Erythroblast (primary cell): ENCODE data around the gene CYS1.

Experiments
- DNase-seq, 2 experiments: peaks; one replicate each; lab custom pipeline; 2025; lab: John Stamatoyannopoulos, UW
- GATA1 ChIP-seq: IDR thresholded peaks from 2 replicates; pipeline ENCODE4 v1.6.1; 2011; ENCODE audit warnings: low read depth, mild to moderate bottlenecking, control low read depth, low read length, moderate library complexity
- POLR2A ChIP-seq: IDR thresholded peaks from 2 replicates; pipeline ENCODE4 v1.6.1; 2011; ENCODE audit warnings: mild to moderate bottlenecking, low read length

The CYS1 gene

GRCh38 chr2:10030311-10030736, 49.9 kb downstream of the CYS1 start:
- peak; percentile 35 to 40 for DNase-seq
- peak; percentile 43 for TF ChIP-seq POLR2A
- TF ChIP-seq GATA1 = no peak

DNA sequence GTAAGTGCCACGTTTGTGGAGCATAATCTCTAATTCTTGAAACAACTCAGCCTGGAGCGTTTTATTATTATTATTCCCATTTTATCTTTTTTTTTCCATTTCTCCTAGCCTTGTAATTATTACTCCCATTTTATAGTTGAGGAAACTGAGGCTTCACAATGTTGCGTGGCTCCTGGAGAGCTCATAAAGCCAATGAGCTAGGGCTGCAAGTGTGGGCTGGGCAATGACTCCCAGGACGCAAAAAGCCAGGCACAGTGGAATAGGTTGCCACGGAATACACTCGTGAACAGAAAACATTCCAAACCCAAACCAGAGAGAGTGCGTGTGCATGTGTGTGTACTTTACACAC, 50.4 kb downstream of the CYS1 start:
- TF ChIP-seq POLR2A (no peak), GATA1 (no peak)
- no peak for DNase-seq

DNA sequence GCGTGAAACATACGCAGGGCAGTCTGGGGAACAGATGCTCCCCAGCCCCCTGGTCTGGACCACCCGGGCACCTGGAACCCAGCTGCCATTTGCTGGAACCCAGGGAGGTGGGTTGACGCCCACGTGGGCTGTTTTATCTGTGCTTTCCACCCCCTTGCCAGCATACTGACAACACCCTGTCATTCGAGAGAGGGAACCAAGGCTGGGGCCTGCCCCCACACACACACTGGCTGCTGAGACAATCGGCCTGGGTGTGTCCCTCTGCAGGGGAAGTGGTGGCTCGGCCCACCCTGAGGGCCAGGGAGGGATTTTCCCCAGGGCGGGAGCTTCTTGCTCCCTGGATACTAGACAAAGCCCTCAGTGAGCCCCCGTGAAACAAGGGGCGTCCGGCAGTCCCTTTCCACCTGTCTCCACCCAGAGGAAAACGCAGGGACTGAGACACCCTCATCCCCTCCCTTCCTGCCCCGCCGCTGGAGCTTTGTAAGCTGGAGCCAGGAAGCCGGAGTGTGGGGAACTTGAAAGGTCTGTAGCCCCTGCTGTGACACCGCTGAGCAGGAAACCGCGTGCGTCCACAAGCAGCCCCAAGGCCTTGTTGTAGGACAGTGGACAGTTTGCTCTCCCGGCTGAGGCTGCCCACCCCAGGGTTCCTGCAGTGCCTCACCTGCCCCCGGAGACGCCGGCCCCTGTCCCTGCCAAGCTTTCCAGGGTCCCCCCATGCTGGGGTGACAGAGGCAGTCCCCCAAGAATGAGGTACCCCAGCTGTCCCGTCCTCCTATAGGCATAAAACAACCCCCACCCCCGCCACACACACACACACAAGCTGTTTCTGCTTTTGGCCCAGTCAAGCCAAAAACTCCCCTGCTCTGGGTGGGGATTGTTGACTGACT, 51.0 kb downstream of the CYS1 start:
- peak; percentile 86 for TF ChIP-seq POLR2A
- no peak for TF ChIP-seq GATA1

GRCh38 chr2:10028407-10028987, 51.7 kb downstream of the CYS1 start:
- TF ChIP-seq GATA1 = no peak
- no peak for TF ChIP-seq POLR2A
- DNase-seq = no peak

More for the DNA sequence above, 51.0 kb downstream of the CYS1 start:
- DNase-seq = peak; percentile 82 to 92

DNA sequence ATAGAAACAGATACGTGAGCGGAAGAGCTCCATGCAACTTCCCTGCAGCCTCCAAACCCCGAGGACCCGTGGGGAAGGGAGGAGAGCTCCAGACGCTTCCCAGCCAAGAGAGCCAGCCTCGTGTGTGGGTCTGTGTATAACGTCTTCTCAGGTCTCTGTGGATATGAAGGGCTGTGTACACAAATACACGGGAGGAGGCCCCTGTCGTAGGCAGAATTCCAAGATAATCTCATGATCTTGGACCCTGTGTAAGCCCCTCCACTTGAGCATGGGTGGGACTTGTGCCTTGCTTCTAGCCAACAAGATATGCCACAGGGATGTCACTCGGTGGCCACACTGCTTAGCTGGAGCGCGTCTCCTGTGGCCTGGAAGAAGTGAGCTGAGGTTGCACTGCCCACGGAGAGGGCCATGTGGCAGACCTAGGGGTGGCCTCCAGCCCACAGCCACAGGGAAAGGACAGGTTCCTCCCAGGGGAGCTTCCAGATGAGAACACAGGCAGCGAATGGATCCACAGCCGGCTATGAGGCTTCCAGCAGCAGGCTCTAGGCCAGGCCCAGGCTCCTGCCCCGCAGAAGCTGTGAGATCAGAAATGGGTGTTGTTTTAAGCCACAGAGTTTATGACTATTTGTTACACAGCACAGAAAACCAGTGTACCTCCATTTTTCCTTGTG, 52.4 kb downstream of the CYS1 start:
- TF ChIP-seq GATA1 (no peak), POLR2A (no peak)
- no peak for DNase-seq

GRCh38 chr2:10026940-10027569, 53.2 kb downstream of the CYS1 start:
- TF ChIP-seq GATA1 = no peak
- no peak for TF ChIP-seq POLR2A

GRCh38 chr2:10022966-10023662, 57.1 kb downstream of the CYS1 start:
- TF ChIP-seq GATA1 (no peak), POLR2A (no peak)
- no peak for DNase-seq

More at GRCh38 chr2:10026940-10027569, 53.2 kb downstream of the CYS1 start:
- no peak for DNase-seq

GRCh38 chr2:10022445-10022844, 57.8 kb downstream of the CYS1 start:
- TF ChIP-seq POLR2A = no peak
- TF ChIP-seq GATA1 = no peak
- DNase-seq = no peak

DNA sequence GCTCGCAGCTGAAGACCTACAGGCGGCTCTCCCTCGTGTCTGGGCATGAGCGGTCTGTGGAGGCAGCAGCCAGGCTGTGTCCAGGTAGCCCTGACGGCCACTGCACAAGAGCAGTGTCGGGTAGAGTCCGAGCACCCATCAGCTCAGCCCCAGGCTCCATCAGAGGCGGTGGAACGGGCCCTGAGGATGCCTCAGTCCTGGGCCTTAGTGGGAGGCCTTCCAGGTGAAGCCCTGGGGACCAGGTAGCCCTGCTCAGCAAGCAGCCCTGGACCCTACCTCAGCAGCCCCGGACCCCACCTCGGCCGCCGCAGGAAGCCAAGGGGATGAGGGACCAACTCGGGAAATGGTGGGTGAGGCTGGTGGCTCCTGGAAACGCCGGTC, 58.2 kb downstream of the CYS1 start:
- TF ChIP-seq GATA1 (no peak), POLR2A (no peak)
- no peak for DNase-seq

GRCh38 chr2:10019602-10020400, 60.4 kb downstream of the CYS1 start:
- no peak for DNase-seq
- no peak for TF ChIP-seq GATA1
- no peak for TF ChIP-seq POLR2A

DNA sequence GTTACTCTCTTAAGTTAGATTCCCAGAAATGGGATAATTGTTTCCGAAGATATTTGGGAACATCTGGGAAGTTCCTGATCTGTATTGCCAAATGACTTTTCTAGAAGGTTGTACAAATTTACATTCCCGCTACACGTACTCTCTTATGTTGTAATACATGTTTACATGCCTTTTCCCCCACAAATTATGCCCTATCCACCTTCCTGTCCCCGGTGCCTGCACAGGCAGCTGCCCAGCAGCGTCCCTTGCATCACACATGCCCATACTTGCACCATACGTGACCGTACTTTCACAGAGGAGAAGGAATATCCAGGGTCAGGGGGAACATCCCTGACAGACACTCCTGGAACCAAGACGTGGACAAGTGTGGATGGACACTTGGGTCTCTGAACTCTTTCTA, 61.0 kb downstream of the CYS1 start:
- no peak for DNase-seq
- no peak for TF ChIP-seq POLR2A

GRCh38 chr2:10017313-10017941, 62.8 kb downstream of the CYS1 start:
- DNase-seq = no peak
- TF ChIP-seq POLR2A (no peak), GATA1 (no peak)
